Hepatocyte (in vitro differentiated cells): ENCODE measurements around the gene FERMT2. TPM values are rescaled to one million over a fixed set of nuclear protein-coding genes. Genes with fewer than 3 reads are reported as not detected.

Experiments
- DNase-seq: peaks from one replicate; pipeline ENCODE4 v3.0.0-alpha.2; 2016; ENCODE audit warnings: low spot score
- H2AFZ ChIP-seq: fragments of 200-600 bp; sonication (generic); 2 replicates; pipeline ENCODE4 v1.6.0; 2016; ENCODE audit warnings: antibody characterized with exemption, mild to moderate bottlenecking
- H3K27ac ChIP-seq: fragments of 200-600 bp; sonication (generic); 2 replicates; pipeline ENCODE4 v1.5.1; 2016; ENCODE audit warnings: mild to moderate bottlenecking
- H3K27me3 ChIP-seq: fragments of 200-600 bp; sonication (generic); 2 replicates; pipeline ENCODE4 v1.6.1; 2016
- H3K36me3 ChIP-seq: fragments of 200-600 bp; sonication (generic); replicated peaks from 2 replicates; pipeline ENCODE4 v1.5.1; 2016; ENCODE audit warnings: low read depth; ENCODE audit not compliant: insufficient read depth
- H3K4me1 ChIP-seq: fragments of 200-600 bp; sonication (generic); 2 replicates; pipeline ENCODE4 v1.5.1; 2016; ENCODE audit warnings: mild to moderate bottlenecking, moderate library complexity; ENCODE audit not compliant: insufficient read depth
- H3K4me2 ChIP-seq: fragments of 200-600 bp; sonication (generic); 2 replicates; pipeline ENCODE4 v1.6.0; 2016
- H3K4me3 ChIP-seq: fragments of 200-600 bp; sonication (generic); 2 replicates; pipeline ENCODE4 v1.5.1; 2016; ENCODE audit warnings: mild to moderate bottlenecking
- H3K79me2 ChIP-seq: fragments of 200-600 bp; sonication (generic); 2 replicates; pipeline ENCODE4 v1.6.0; 2017; ENCODE audit warnings: mild to moderate bottlenecking
- H3K9me2 ChIP-seq: fragments of 200-600 bp; sonication (generic); replicated peaks from 2 replicates; pipeline ENCODE4 v1.6.0; 2017; ENCODE audit warnings: mild to moderate bottlenecking; ENCODE audit not compliant: insufficient read depth
- H3K9me3 ChIP-seq: fragments of 200-600 bp; sonication (generic); 2 replicates; pipeline ENCODE4 v1.5.1; 2016; ENCODE audit warnings: low read depth, mild to moderate bottlenecking
- H4K20me1 ChIP-seq: fragments of 200-600 bp; sonication (generic); 2 replicates; pipeline ENCODE4 v1.6.0; 2016; ENCODE audit warnings: mild to moderate bottlenecking; ENCODE audit not compliant: insufficient read depth, poor library complexity, severe bottlenecking
- EZH2 ChIP-seq: fragments of 200-600 bp; sonication (generic); IDR thresholded peaks from 2 replicates; pipeline ENCODE4 v1.6.1; 2016; ENCODE audit warnings: antibody characterized with exemption, mild to moderate bottlenecking, borderline replicate concordance
- EZH2phosphoT487 ChIP-seq: fragments of 200-600 bp; sonication (generic); IDR thresholded peaks from one replicate; pipeline ENCODE4 v1.6.1; 2018; ENCODE audit warnings: antibody characterized with exemption, mild to moderate bottlenecking, low read depth, moderate library complexity; ENCODE audit not compliant: unreplicated experiment, severe bottlenecking
- WGBS: methylation state at CpG from one replicate; pipeline ENCODE4 v1.1.6; 2016; ENCODE audit warnings: low lambda C conversion rate; ENCODE audit errors: missing lambda C conversion rate; 5-methylcytosine and 5-hydroxymethylcytosine counted together
- polyA plus RNA-seq: library from polyadenylated mRNA; unstranded; fragments of >200 nt; fragmentation: Nextera tagmentation; extraction: Ambion mirVana; gene quantifications from 2 replicates; pipeline ENCODE4 v1.2.1, GENCODE V29; 2016
- total RNA-seq: library from RNA; depleted of rRNA; stranded (reverse); fragments of >200 nt; gene quantifications from 2 replicates; pipeline ENCODE4 v1.2.3, GENCODE V29; 2014
- TF ChIP-seq, protein P1 (sequence below): fragments of 200-600 bp; sonication (generic); IDR thresholded peaks from 2 replicates; pipeline ENCODE4 v1.5.1; 2016; ENCODE audit warnings: antibody characterized with exemption, mild to moderate bottlenecking; ENCODE audit not compliant: poor library complexity

Gene FERMT2, protein sequence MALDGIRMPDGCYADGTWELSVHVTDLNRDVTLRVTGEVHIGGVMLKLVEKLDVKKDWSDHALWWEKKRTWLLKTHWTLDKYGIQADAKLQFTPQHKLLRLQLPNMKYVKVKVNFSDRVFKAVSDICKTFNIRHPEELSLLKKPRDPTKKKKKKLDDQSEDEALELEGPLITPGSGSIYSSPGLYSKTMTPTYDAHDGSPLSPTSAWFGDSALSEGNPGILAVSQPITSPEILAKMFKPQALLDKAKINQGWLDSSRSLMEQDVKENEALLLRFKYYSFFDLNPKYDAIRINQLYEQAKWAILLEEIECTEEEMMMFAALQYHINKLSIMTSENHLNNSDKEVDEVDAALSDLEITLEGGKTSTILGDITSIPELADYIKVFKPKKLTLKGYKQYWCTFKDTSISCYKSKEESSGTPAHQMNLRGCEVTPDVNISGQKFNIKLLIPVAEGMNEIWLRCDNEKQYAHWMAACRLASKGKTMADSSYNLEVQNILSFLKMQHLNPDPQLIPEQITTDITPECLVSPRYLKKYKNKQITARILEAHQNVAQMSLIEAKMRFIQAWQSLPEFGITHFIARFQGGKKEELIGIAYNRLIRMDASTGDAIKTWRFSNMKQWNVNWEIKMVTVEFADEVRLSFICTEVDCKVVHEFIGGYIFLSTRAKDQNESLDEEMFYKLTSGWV
- 82.1 and 95.4 TPM in 2 replicates for total RNA-seq
- polyA plus RNA-seq = 38.6 and 45.9 TPM in 2 replicates

- H3K36me3 ChIP-seq = no peaks in the 10 kb centered on the region
- H2AFZ ChIP-seq = peak within 1 kb of the TSS; percentile 87
- H3K9me2 ChIP-seq = no peaks in the 10 kb centered on the region
- no peaks in the 10 kb centered on the region for H3K27me3 ChIP-seq
- H3K79me2 ChIP-seq = peaks cover 43% of the 10 kb centered on the region
- H3K27ac ChIP-seq = peak within 1 kb of the TSS; percentile 99
- DNase-seq = peak; percentile 94
- H3K4me2 ChIP-seq = peak within 1 kb of the TSS; percentile 93
- WGBS = 1% methylated on average over 41 of the region's 95 CpGs
- H3K4me3 ChIP-seq = peak within 1 kb of the TSS; percentile 76
- TF ChIP-seq EZH2 (no peak), EZH2phosphoT487 (no peak)
- TF ChIP-seq, protein P1, sequence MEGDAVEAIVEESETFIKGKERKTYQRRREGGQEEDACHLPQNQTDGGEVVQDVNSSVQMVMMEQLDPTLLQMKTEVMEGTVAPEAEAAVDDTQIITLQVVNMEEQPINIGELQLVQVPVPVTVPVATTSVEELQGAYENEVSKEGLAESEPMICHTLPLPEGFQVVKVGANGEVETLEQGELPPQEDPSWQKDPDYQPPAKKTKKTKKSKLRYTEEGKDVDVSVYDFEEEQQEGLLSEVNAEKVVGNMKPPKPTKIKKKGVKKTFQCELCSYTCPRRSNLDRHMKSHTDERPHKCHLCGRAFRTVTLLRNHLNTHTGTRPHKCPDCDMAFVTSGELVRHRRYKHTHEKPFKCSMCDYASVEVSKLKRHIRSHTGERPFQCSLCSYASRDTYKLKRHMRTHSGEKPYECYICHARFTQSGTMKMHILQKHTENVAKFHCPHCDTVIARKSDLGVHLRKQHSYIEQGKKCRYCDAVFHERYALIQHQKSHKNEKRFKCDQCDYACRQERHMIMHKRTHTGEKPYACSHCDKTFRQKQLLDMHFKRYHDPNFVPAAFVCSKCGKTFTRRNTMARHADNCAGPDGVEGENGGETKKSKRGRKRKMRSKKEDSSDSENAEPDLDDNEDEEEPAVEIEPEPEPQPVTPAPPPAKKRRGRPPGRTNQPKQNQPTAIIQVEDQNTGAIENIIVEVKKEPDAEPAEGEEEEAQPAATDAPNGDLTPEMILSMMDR = no peak
- H3K9me3 ChIP-seq = no peaks in the 10 kb centered on the region
- peaks cover 23% of the 10 kb centered on the region for H4K20me1 ChIP-seq
- H3K4me1 ChIP-seq = peaks cover 12% of the 10 kb centered on the region
These were observed at the start of gene FERMT2 for GRCh38 chr14:52950898-52951680. Gene FERMT2, minus strand, starts transcription at chr14:52951050. Its CDS starts 482 bp downstream, at chr14:52950568.

DNA sequence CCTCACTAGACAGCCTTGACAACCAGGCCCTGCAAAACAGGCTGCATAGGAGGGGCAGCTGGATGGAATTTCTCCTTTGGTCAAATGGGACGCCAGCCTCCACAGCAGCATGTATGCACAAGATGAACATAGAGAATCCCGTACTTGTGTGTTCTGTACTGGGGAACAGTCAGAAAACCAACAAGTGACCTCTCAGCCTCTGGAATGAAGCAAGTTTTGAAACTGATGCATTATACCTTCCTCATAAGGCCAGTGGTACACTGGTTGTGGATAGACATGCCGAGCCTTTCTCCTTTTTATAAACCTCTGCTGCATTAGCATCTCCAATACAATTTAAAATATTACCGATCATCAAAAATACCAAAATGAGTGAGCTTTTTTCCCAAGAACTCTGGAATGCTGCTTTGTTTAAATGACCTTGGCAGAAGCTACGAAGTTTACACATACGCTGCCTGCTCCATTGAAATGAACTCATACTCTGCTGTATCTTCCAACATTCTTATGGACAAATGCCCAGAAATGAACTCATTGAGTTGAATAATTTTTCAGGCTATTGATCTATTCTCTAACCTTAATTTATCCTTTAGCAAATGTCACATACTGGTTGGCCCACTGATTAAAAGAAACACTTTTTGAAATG lies 47.6 kb upstream of the FERMT2 start:
- no peak for TF ChIP-seq EZH2
- TF ChIP-seq, protein P1 = no peak
- TF ChIP-seq EZH2phosphoT487 = no peak
- DNase-seq = no peak
- no peak overlapping the region for H2AFZ ChIP-seq
- no peaks in the 10 kb centered on the region for H3K4me1 ChIP-seq
- no peak overlapping the region for H3K27ac ChIP-seq
- H3K79me2 ChIP-seq = no peaks in the 10 kb centered on the region
- no peaks in the 10 kb centered on the region for H3K9me2 ChIP-seq
- WGBS = 75% methylated on average over 6 of the region's 6 CpGs
- no peaks in the 10 kb centered on the region for H4K20me1 ChIP-seq
- H3K4me2 ChIP-seq = no peak overlapping the region
- no peaks in the 10 kb centered on the region for H3K36me3 ChIP-seq
- H3K9me3 ChIP-seq = no peaks in the 10 kb centered on the region
- no peaks in the 10 kb centered on the region for H3K27me3 ChIP-seq
- H3K4me3 ChIP-seq = no peak overlapping the region

DNA sequence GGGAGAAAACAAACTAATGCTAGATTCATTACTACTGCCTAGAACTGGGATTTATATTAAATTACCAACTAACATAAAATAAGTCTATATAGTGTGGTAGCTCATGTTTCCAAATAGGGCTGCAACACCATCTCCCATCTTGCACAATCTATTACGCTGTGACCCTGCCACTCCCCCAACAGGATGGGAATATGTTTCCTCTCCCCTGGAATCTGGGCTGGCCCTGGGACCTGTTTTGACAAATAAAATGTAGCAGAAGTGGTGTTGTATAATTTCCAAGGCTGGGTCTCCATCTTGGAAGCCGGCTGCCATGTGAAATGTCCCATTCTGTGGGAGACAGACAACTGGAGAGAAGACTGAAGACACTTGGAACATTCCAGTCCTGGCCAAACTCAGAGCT lies 45.6 kb upstream of the FERMT2 start:
- no peak overlapping the region for H3K27ac ChIP-seq
- no peaks in the 10 kb centered on the region for H3K4me1 ChIP-seq
- no peaks in the 10 kb centered on the region for H3K36me3 ChIP-seq
- no peaks in the 10 kb centered on the region for H3K79me2 ChIP-seq
- H3K9me2 ChIP-seq = no peaks in the 10 kb centered on the region
- H3K9me3 ChIP-seq = no peaks in the 10 kb centered on the region
- H3K27me3 ChIP-seq = no peaks in the 10 kb centered on the region
- no peak overlapping the region for H3K4me3 ChIP-seq
- H3K4me2 ChIP-seq = no peak overlapping the region
- TF ChIP-seq, protein P1 = no peak
- TF ChIP-seq EZH2phosphoT487 (no peak), EZH2 (no peak)
- no peaks in the 10 kb centered on the region for H4K20me1 ChIP-seq
- 92% methylated on average over 2 of the region's 2 CpGs for WGBS
- no peak for DNase-seq
- no peak overlapping the region for H2AFZ ChIP-seq
